ENCODE measurements around the gene SERPINA6. TPM values are rescaled to one million over a fixed set of nuclear protein-coding genes. Genes with fewer than 3 reads are reported as not detected.

SERPINA6 gene, protein sequence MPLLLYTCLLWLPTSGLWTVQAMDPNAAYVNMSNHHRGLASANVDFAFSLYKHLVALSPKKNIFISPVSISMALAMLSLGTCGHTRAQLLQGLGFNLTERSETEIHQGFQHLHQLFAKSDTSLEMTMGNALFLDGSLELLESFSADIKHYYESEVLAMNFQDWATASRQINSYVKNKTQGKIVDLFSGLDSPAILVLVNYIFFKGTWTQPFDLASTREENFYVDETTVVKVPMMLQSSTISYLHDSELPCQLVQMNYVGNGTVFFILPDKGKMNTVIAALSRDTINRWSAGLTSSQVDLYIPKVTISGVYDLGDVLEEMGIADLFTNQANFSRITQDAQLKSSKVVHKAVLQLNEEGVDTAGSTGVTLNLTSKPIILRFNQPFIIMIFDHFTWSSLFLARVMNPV
- 0.06 TPM in 1 of 2 replicates, not detected in the other for total RNA-seq

DNA sequence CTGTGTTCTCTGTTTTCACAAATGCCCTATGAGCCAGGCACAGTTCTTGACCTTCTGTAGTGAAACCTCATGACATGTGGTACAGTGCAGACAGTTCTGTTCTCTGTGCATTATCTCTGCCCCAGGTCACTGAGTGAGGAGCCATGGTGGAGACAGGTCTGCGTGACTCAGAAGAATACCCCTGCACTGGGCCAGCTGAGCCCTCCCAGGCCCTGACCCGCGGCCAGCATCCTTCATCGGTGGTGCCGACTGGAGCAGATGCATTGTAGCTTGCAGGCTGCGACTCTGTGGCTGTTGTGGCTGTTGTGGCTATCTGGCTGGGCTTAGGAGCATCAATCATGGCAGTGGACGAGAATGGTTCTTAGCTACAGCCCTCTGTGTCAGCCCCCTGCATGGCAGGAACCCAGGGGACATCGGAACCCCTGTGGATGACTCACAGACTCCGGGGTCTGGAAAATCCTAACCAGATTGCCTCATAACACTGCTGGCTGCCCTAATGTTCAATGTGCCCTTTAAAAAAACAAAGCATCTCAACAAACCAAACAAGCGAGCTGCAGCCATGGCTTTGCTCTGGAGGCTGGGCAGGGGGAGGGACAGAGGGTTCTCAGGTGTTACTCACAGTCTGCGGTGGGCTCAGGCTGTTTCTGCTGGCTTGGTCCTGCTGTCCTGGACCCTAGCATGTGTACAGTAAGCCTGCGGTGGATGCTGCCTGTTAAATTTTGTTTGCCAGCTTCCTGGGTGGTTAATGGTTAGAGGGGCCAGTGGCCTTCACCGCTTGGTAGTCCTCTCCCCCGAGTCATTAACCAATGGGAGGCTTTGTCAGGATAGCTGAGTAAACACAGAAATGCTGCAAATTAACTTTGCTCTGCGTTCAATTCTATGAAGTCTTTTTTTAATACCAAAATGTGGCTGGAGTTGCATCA lies at the start of gene SERPINA6:
SERPINA6 (minus strand) TSS at position 689 of the 923 bp plus-strand sequence. CDS start 8,688 bp downstream, outside the sequence.

DNA sequence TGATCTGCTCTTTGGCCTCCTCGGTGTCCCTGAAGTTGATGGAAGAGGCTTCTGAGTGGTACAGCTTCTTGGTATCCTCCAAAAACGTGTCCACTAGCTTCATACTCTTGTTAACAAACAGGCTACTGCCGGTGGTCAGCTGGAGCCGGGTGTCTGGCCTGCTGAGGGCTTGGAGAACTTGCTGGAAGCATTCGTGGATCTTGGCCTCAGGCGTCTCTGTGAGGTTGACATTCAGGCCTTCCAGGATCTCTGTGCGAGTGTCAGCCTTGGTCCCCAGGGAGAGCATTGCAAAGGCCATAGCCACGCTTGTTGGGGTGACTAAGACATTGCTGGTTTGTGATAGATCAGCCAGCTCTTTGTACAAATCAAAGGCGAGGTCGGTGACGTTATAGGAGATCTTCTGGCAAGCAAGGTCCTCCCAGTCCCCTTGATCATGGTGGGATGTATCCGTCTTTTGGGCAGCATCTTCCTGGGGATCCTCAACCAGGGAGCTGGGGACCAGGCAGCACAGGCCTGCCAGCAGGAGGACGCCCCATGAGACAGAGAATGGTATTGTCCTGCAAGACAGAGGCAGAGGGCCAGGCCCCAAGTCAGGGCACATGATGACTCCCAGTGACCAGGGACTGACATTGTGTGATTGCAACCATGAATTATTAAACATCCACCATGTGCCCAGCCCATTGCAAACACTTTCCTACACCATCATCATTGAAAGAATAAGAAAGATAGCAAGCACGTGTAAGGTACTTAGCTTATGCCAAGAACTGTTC lies 43.2 kb upstream of the SERPINA6 start, which contains the start of gene SERPINA2:
SERPINA2 (minus strand) TSS at position 553 of the 770 bp plus-strand sequence.

DNA sequence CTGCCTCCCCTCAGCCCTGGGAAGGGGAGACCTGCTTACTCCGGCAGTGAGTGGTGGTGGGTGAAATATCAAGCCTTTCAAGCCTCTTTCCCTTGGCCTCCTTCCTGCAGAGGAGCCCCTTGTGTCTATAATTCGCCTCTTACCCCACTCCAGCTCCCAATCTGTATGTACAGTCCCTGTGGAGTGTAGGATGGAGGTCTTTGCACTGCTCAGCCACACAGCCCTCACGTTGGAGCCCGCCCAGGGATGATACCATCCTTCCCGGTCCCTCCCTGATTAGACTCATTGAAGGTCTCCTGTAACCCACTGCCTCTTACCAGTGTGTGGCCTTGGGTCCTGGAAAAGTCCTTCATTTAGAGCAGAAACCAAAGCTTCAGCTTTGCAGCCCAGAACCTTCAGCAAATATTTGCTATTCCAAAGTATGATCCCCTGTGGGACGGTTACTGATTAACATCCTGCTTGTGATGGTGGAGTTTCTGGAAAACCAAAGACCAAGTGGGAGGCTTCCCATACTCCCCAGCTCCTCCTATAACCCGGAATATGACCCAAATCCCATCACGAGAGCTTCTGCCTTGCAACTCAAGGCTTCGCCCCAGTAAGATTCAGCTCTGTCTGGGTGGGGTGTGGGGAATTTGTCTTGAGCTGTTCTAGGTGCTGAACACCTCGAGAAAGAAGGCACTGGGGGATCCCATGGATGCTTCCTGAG lies 30.1 kb downstream of the SERPINA6 start, which contains the start of gene SERPINA10:
SERPINA10 (minus strand) TSS at position 397 of the 706 bp plus-strand sequence. CDS start 2,675 bp downstream, outside the sequence.

Other genes with a start within 250 kb of the SERPINA6 start
- gene DDX24, start 242.1 kb downstream of the SERPINA6 start, total RNA-seq, result 139 and 145 TPM in 2 replicates
- gene IFI27L1, start 242.0 kb downstream of the SERPINA6 start, total RNA-seq, result 18.5 and 31.4 TPM in 2 replicates
- gene IFI27, start 212.6 kb downstream of the SERPINA6 start, total RNA-seq, result 10.0 and 17.7 TPM in 2 replicates
- gene IFI27L2, start 193.7 kb downstream of the SERPINA6 start, total RNA-seq, result 192 and 248 TPM in 2 replicates
- 0.06 TPM in 1 of 2 replicates, not detected in the other for gene PPP4R4, start 149.0 kb downstream of the SERPINA6 start, total RNA-seq
- not detected in 2 replicates for gene SERPINA10, start 30.1 kb downstream of the SERPINA6 start, total RNA-seq
- not detected in 2 replicates for gene SERPINA2, start 43.4 kb upstream of the SERPINA6 start, total RNA-seq
- not detected in 2 replicates for gene SERPINA1, start 65.3 kb upstream of the SERPINA6 start, total RNA-seq
- not detected in 2 replicates for gene SERPINA11, start 129.5 kb upstream of the SERPINA6 start, total RNA-seq
- not detected in 2 replicates for gene SERPINA9, start 152.9 kb upstream of the SERPINA6 start, total RNA-seq
- gene SERPINA12, start 186.1 kb upstream of the SERPINA6 start, total RNA-seq, result not detected in 2 replicates
- gene SERPINA4, start 238.1 kb upstream of the SERPINA6 start, total RNA-seq, result not detected in 2 replicates